NB4 (cell line): Measurements from ENCODE around the gene PPM1B.

Experiments used
- CTCF ChIP-seq: IDR thresholded peaks from one replicate; pipeline ENCODE4 v1.5.1; 2012; ENCODE audit warnings: low read depth, low read length
- MYC ChIP-seq: IDR thresholded peaks from 2 replicates; pipeline ENCODE4 v1.6.1; 2011; ENCODE audit warnings: low read depth, low read length
- POLR2A ChIP-seq: IDR thresholded peaks from 2 replicates; pipeline ENCODE4 v1.6.1; 2011; ENCODE audit warnings: mild to moderate bottlenecking; ENCODE audit not compliant: insufficient read length; ENCODE audit errors: extremely low read depth

GRCh38 chr2:44167311-44167907 is 1.3 kb upstream of the PPM1B start:
- TF ChIP-seq CTCF (no peak), MYC (no peak), POLR2A (no peak)
